Gastrocnemius medialis (tissue), 4 donors: ENCODE results near the gene ZXDC.

Source experiments
- CTCF ChIP-seq, 5 experiments: fragments of 450-650 bp in 3 of 5; fragments of 200-600 bp in 2 of 5; sonication (generic) in 2 of 5; IDR thresholded peaks in 4 of 5; conservative IDR thresholded peaks in 1 of 5; 1 replicate in 4 of 5; 2 replicates in 1 of 5; pipeline ENCODE4 v1.5.1; 2016 to 2019; ENCODE audit warnings: antibody characterized with exemption in 5 of 5, mild to moderate bottlenecking in 3 of 5, moderate library complexity in 3 of 5
- POLR2A ChIP-seq, 2 donors: fragments of 450-650 bp; IDR thresholded peaks; one replicate each; pipeline ENCODE4 v1.6.1; 2017; ENCODE audit warnings: antibody characterized with exemption in 2 of 2, mild to moderate bottlenecking in 2 of 2, moderate library complexity in 2 of 2

- no peak for TF ChIP-seq CTCF (IDR thresholded peaks at IDR 0.05 in 4 of 5, conservative IDR thresholded peaks at IDR 0.05 in 1 of 5)
- no peak for TF ChIP-seq POLR2A (IDR thresholded peaks at IDR 0.05)
Measured at GRCh38 chr3:126416943-126417342, 58.7 kb downstream of the ZXDC start.
